Stomach (tissue), 9 donors: ENCODE data around the gene PRKN. TPM values are rescaled to one million over a fixed set of nuclear protein-coding genes. Genes with fewer than 3 reads are reported as not detected.

Experiments
- DNase-seq, 2 donors: peaks; one replicate each; pipeline versions ENCODE4 v3.0.0 to v3.0.0-alpha.2; 2013 to 2019
- H3K27ac ChIP-seq, 5 donors: fragments of 200-600 bp in 4 of 5; sonication (generic) in 4 of 5; one replicate each; pipeline ENCODE4 v1.5.1; 2013 to 2019; ENCODE audit warnings: mild to moderate bottlenecking in 1 of 5, moderate library complexity in 1 of 5
- H3K27me3 ChIP-seq, 3 donors: fragments of 200-600 bp; sonication (generic); one replicate each; pipeline ENCODE4 v1.5.1; 2017 to 2019; ENCODE audit warnings: mixed run types in 1 of 3
- H3K36me3 ChIP-seq, 4 donors: fragments of 200-600 bp; sonication (generic); 1 replicate in 3 of 4; 2 replicates in 1 of 4; pipeline ENCODE4 v1.5.1; 2016 to 2019
- H3K4me1 ChIP-seq, 4 donors: fragments of 200-600 bp; sonication (generic); one replicate each; pipeline ENCODE4 v1.5.1; 2016 to 2019
- H3K4me3 ChIP-seq, 4 donors: fragments of 200-600 bp; sonication (generic) in 3 of 4; one replicate each; pipeline ENCODE4 v1.5.1; 2016 to 2019; ENCODE audit warnings: mild to moderate bottlenecking in 1 of 4
- H3K9me3 ChIP-seq, 4 donors: fragments of 200-600 bp; sonication (generic); one replicate each; pipeline ENCODE4 v1.5.1; 2016 to 2019
- CTCF ChIP-seq, 7 experiments: fragments of 450-650 bp in 4 of 7; fragments of 200-600 bp in 3 of 7; sonication (generic) in 3 of 7; IDR thresholded peaks; one replicate each; pipeline ENCODE4 v1.5.1; 2016 to 2019; ENCODE audit warnings: antibody characterized with exemption in 7 of 7, control low read depth in 2 of 7, mild to moderate bottlenecking in 1 of 7
- EP300 ChIP-seq: sonication (generic); formaldehyde crosslinking; IDR thresholded peaks from one replicate; pipeline ENCODE4 v1.6.1; 2017; ENCODE audit warnings: antibody characterized with exemption
- POLR2A ChIP-seq, 4 donors: fragments of 450-650 bp; IDR thresholded peaks; one replicate each; pipeline ENCODE4 v1.6.1; 2016; ENCODE audit warnings: antibody characterized with exemption in 4 of 4, control low read depth in 2 of 4, mild to moderate bottlenecking in 1 of 4, moderate library complexity in 1 of 4
- POLR2AphosphoS5 ChIP-seq, 3 donors: sonication (generic); formaldehyde crosslinking; IDR thresholded peaks; one replicate each; pipeline ENCODE4 v1.6.1; 2016; ENCODE audit warnings: antibody characterized with exemption in 3 of 3
- WGBS, 5 donors: extraction: QIAGEN DNeasy Blood & Tissue Kit in 3 of 5; methylation state at CpG; one replicate each; pipeline versions ENCODE4 v1.1.5 to v1.1.7; 2013 to 2018; 5-methylcytosine and 5-hydroxymethylcytosine counted together
- intact Hi-C: fragments of 100-400 bp; cut with DNase I; formaldehyde crosslinking; loops from one replicate; pipeline ENCODE4 v1.15.1; 2023; ENCODE audit warnings: low total_unique reads
- polyA plus RNA-seq, 3 donors: library from polyadenylated mRNA; stranded (reverse); fragments of 200-250 nt; gene quantifications; one replicate each; pipeline ENCODE4 v1.2.3, GENCODE V29; 2013
- total RNA-seq, 5 donors: library from RNA; depleted of rRNA; stranded (reverse); fragments of >200 nt; gene quantifications; one replicate each; pipeline versions ENCODE4 v1.1.0 to v1.2.3, GENCODE V29; 2014 to 2016
- donor health status: healthy with polysubstance abuse.
- donor health status: Bipolar disorder and iron deficiency.
- donor health status: healthy.

PRKN gene
- total and polyA plus RNA-seq, 8 donors: 0.68 to 19.8 (median 9.5) TPM

- H3K4me3 ChIP-seq: no peak overlapping the region
- no peaks in the 10 kb centered on the region for H3K36me3 ChIP-seq
- no peaks in the 10 kb centered on the region for H3K4me1 ChIP-seq
- no peak overlapping the region for H3K27ac ChIP-seq
- intact Hi-C loops: no loop called here
- no peak for DNase-seq
- no peaks in the 10 kb centered on the region for H3K9me3 ChIP-seq
- TF ChIP-seq POLR2A (IDR thresholded peaks at IDR 0.05) (no peak), POLR2AphosphoS5 (IDR thresholded peaks at IDR 0.05) (no peak)
- no peaks in the 10 kb centered on the region for H3K27me3 ChIP-seq
- WGBS, 5 donors: 66 to 75% (median 68%) methylated on average over 9 to 11 of the region's 11 CpGs
Observed at GRCh38 chr6:161353208-161353613, 1374.4 kb downstream of the PRKN start.

GRCh38 chr6:161351858-161352257 lies 1375.7 kb downstream of the PRKN start:
- 47 to 67% (median 66%) methylated on average over 5 of the region's 5 CpGs for WGBS, 5 donors
- Histone ChIP-seq H3K27me3 (no peaks in the 10 kb centered on the region), H3K4me3 (no peak overlapping the region), H3K27ac (no peak overlapping the region), H3K4me1 (no peaks in the 10 kb centered on the region), H3K36me3 (no peaks in the 10 kb centered on the region), H3K9me3 (no peaks in the 10 kb centered on the region)
- no peak for DNase-seq
- intact Hi-C loops: no loop called here
- TF ChIP-seq EP300 (no peak), CTCF (IDR thresholded peaks at IDR 0.05) (no peak), POLR2AphosphoS5 (IDR thresholded peaks at IDR 0.05) (no peak), POLR2A (IDR thresholded peaks at IDR 0.05) (no peak)

- H3K4me1 ChIP-seq: no peaks in the 10 kb centered on the region
- no peak overlapping the region for H3K27ac ChIP-seq
- H3K9me3 ChIP-seq: no peaks in the 10 kb centered on the region
- H3K27me3 ChIP-seq: no peaks in the 10 kb centered on the region
- DNase-seq: no peak
- 91 to 97% (median 94%) methylated on average over 19 of the region's 19 CpGs for WGBS, 5 donors
- intact Hi-C loops: no loop called here
- H3K4me3 ChIP-seq: no peak overlapping the region
- TF ChIP-seq EP300: no peak
- TF ChIP-seq POLR2AphosphoS5 (IDR thresholded peaks at IDR 0.05): no peak
- no peak for TF ChIP-seq CTCF (IDR thresholded peaks at IDR 0.05)
- TF ChIP-seq POLR2A (IDR thresholded peaks at IDR 0.05): no peak
- no peaks in the 10 kb centered on the region for H3K36me3 ChIP-seq
Observed at GRCh38 chr6:161349886-161350285, 1377.7 kb downstream of the PRKN start.

- Histone ChIP-seq H3K27me3 (no peaks in the 10 kb centered on the region), H3K4me3 (no peak overlapping the region), H3K27ac (no peak overlapping the region), H3K9me3 (no peaks in the 10 kb centered on the region), H3K36me3 (no peaks in the 10 kb centered on the region), H3K4me1 (no peaks in the 10 kb centered on the region)
- no peak for DNase-seq
- no peak for TF ChIP-seq EP300
- TF ChIP-seq POLR2AphosphoS5 (IDR thresholded peaks at IDR 0.05): no peak
- no peak for TF ChIP-seq CTCF (IDR thresholded peaks at IDR 0.05)
- TF ChIP-seq POLR2A (IDR thresholded peaks at IDR 0.05): no peak
- WGBS, 5 donors: 92 to 97% (median 96%) methylated on average over 5 of the region's 5 CpGs
- intact Hi-C loops: no loop called here
Observed at GRCh38 chr6:161348628-161348994, 1379.0 kb downstream of the PRKN start.

GRCh38 chr6:161347988-161348627 lies 1379.5 kb downstream of the PRKN start:
- intact Hi-C loops: no loop called here
- H3K4me3 ChIP-seq: no peak overlapping the region
- DNase-seq: no peak
- 91 to 93% (median 92%) methylated on average over 12 of the region's 12 CpGs for WGBS, 5 donors
- H3K4me1 ChIP-seq: no peaks in the 10 kb centered on the region
- H3K9me3 ChIP-seq: no peaks in the 10 kb centered on the region
- H3K27me3 ChIP-seq: no peaks in the 10 kb centered on the region
- H3K27ac ChIP-seq: no peak overlapping the region
- TF ChIP-seq EP300 (no peak), CTCF (IDR thresholded peaks at IDR 0.05) (no peak)
- H3K36me3 ChIP-seq: no peaks in the 10 kb centered on the region
